Testis (tissue), 2 donors: ENCODE results near the gene NUDT14.

Experiments used
- POLR2A ChIP-seq: fragments of 450-650 bp; IDR thresholded peaks from one replicate; pipeline ENCODE4 v1.6.1; 2017; ENCODE audit warnings: antibody characterized with exemption, mild to moderate bottlenecking, moderate library complexity
- TF ChIP-seq, protein P1 (sequence below), 3 experiments: fragments of 450-650 bp in 2 of 3; fragments of 200-600 bp in 1 of 3; sonication (generic) in 1 of 3; IDR thresholded peaks; one replicate each; pipeline ENCODE4 v1.5.1; 2016 to 2019; ENCODE audit warnings: antibody characterized with exemption in 3 of 3, mild to moderate bottlenecking in 2 of 3, moderate library complexity in 1 of 3

- TF ChIP-seq, protein P1, sequence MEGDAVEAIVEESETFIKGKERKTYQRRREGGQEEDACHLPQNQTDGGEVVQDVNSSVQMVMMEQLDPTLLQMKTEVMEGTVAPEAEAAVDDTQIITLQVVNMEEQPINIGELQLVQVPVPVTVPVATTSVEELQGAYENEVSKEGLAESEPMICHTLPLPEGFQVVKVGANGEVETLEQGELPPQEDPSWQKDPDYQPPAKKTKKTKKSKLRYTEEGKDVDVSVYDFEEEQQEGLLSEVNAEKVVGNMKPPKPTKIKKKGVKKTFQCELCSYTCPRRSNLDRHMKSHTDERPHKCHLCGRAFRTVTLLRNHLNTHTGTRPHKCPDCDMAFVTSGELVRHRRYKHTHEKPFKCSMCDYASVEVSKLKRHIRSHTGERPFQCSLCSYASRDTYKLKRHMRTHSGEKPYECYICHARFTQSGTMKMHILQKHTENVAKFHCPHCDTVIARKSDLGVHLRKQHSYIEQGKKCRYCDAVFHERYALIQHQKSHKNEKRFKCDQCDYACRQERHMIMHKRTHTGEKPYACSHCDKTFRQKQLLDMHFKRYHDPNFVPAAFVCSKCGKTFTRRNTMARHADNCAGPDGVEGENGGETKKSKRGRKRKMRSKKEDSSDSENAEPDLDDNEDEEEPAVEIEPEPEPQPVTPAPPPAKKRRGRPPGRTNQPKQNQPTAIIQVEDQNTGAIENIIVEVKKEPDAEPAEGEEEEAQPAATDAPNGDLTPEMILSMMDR (IDR thresholded peaks at IDR 0.05) = no peak
- TF ChIP-seq POLR2A = no peak
Measured at GRCh38 chr14:105181549-105182295, 610 bp upstream of the NUDT14 start.
